K562 (cell line): ENCODE results near the gene MARCHF3. TPM values are rescaled to one million over a fixed set of nuclear protein-coding genes. Genes with fewer than 3 reads are reported as not detected.
"Not testable (repeated sequence)": the region's sequence is repeated elsewhere in the genome, so short reads cannot be mapped to it uniquely, and the experiment has no call there.

Experiments used
- ATAC-seq: fragments of 200-7000 bp; cut with Tn5 transposase; 3 replicates; pipeline ENCODE4 v1.9.1; 2020; ENCODE audit warnings: moderate library complexity
- BruUV-seq: library from RNA; stranded (reverse); fragments of 400-500 nt; replicated peaks from 2 replicates; lab custom pipeline; 2021; lab: Mats Ljungman, UMichigan
- CTCF ChIA-PET: fragments of 300-600 bp; formaldehyde crosslinking; extraction: SDS; loops from one replicate; lab custom pipeline; 2021; ENCODE audit warnings: low intra/inter-chr PET ratio; lab: Yijun Ruan, JAX
- POLR2A ChIA-PET: fragments of 300-600, 350-650 bp; sonication (Branson Sonifier 250); formaldehyde crosslinking; extraction: SDS; loops from one replicate; lab custom pipeline; 2021; ENCODE audit warnings: antibody characterized with exemption, inconsistent platforms; lab: Yijun Ruan, JAX
- DNase-seq, 4 experiments: peaks; one replicate each; pipeline versions ENCODE4 v3.0.0 to v3.0.0-alpha.2; 2011 to 2018; ENCODE audit warnings: low spot score in 3 of 4, mixed read lengths in 3 of 4; ENCODE audit errors: extremely low read depth in 1 of 4
- FAIRE-seq: peaks from 2 replicates; lab custom pipeline; 2011; peaks lifted over from hg19 to GRCh38; lab: Jason Lieb, UNC
- H2AFZ ChIP-seq: 2 replicates; pipeline ENCODE4 v1.6.0; 2011; ENCODE audit warnings: low read depth, low read length, control low read depth, inconsistent platforms
- H3K27ac ChIP-seq: fragments of 200-600 bp; 3 replicates; pipeline ENCODE4 v1.8.0; 2011; ENCODE audit warnings: low read depth, mild to moderate bottlenecking, control low read depth, inconsistent platforms, low read length, moderate library complexity, mixed read lengths; ENCODE audit errors: extremely low read depth
- H3K27me3 ChIP-seq, 2 experiments: fragments of 300-600 bp in 1 of 2; 2 replicates in 1 of 2; 3 replicates in 1 of 2; pipeline versions ENCODE4 v1.6.0 to v1.8.0; 2011; ENCODE audit warnings: inconsistent platforms in 2 of 2, low read length in 2 of 2, mild to moderate bottlenecking in 1 of 2, mixed read lengths in 1 of 2, moderate library complexity in 1 of 2; ENCODE audit not compliant: control insufficient read depth in 2 of 2, insufficient read depth in 2 of 2
- H3K36me3 ChIP-seq: fragments of 300-600 bp; 3 replicates; pipeline ENCODE4 v1.8.0; 2011; ENCODE audit warnings: mild to moderate bottlenecking, low read length, inconsistent platforms; ENCODE audit not compliant: control insufficient read depth, insufficient read depth
- H3K4me1 ChIP-seq, 2 experiments: fragments of 200-600 bp in 1 of 2; replicated peaks in 1 of 2; 2 replicates in 1 of 2; 3 replicates in 1 of 2; pipeline versions ENCODE4 v1.5.1 to v1.8.0; 2011; ENCODE audit warnings: inconsistent platforms in 2 of 2, low read length in 2 of 2, mild to moderate bottlenecking in 1 of 2, mixed read lengths in 1 of 2, moderate library complexity in 1 of 2; ENCODE audit not compliant: control insufficient read depth in 2 of 2, insufficient read depth in 2 of 2
- H3K4me2 ChIP-seq: 2 replicates; pipeline ENCODE4 v1.6.1; 2011; ENCODE audit warnings: low read length, control low read depth, inconsistent platforms, mixed read lengths; ENCODE audit not compliant: insufficient read depth
- H3K4me3 ChIP-seq: fragments of 200-600 bp; sonication (generic), shearing (Covaris generic); 2 replicates; pipeline ENCODE4 v1.5.1; 2016; ENCODE audit warnings: control low read depth, inconsistent platforms
- H3K79me2 ChIP-seq: fragments of 200-600 bp; 3 replicates; pipeline ENCODE4 v1.8.0; 2011; ENCODE audit warnings: low read length, inconsistent platforms; ENCODE audit not compliant: control insufficient read depth, insufficient read depth
- H3K9ac ChIP-seq, 2 experiments: 2 replicates each; pipeline versions ENCODE4 v1.6.0 to v1.6.1; 2011; ENCODE audit warnings: low read depth in 2 of 2, low read length in 2 of 2, control low read depth in 1 of 2, inconsistent platforms in 1 of 2, mild to moderate bottlenecking in 1 of 2, mixed read lengths in 1 of 2; ENCODE audit not compliant: insufficient read depth in 1 of 2
- H3K9me1 ChIP-seq: one replicate; pipeline ENCODE4 v1.6.0; 2011; ENCODE audit warnings: inconsistent platforms, mild to moderate bottlenecking, low read length, moderate library complexity; ENCODE audit not compliant: control insufficient read depth, insufficient read depth
- H3K9me3 ChIP-seq: replicated peaks from 2 replicates; pipeline ENCODE4 v1.5.1; 2011; ENCODE audit warnings: low read depth, low read length, inconsistent platforms; ENCODE audit not compliant: control insufficient read depth, insufficient read depth
- H4K20me1 ChIP-seq: replicated peaks from 2 replicates; pipeline ENCODE4 v1.6.1; 2011; ENCODE audit warnings: low read length, inconsistent platforms, mixed read lengths; ENCODE audit not compliant: control insufficient read depth, insufficient read depth
- BCOR ChIP-seq: fragments of 450-650 bp; IDR thresholded peaks from 2 replicates; pipeline ENCODE4 v1.6.1; 2016
- HDAC6 ChIP-seq: IDR thresholded peaks from 2 replicates; pipeline ENCODE4 v1.6.1; 2012; ENCODE audit warnings: low read depth, mild to moderate bottlenecking, control low read depth, inconsistent platforms, low read length, moderate library complexity
- NCOA1 ChIP-seq: fragments of 450-650 bp; IDR thresholded peaks from 2 replicates; pipeline ENCODE4 v1.6.1; 2016; ENCODE audit warnings: low read depth
- ZNF146 ChIP-seq: IDR thresholded peaks from one replicate; pipeline ENCODE4 v1.6.1; 2018; ENCODE audit warnings: missing compliant biosample characterization; ENCODE audit not compliant: unreplicated experiment
- ZNF217 ChIP-seq: sonication (generic); formaldehyde crosslinking; IDR thresholded peaks from 2 replicates; pipeline ENCODE4 v1.8.0; 2022; ENCODE audit warnings: mild to moderate bottlenecking, missing genetic modification reagents
- ZNF239 ChIP-seq: fragments of 250-450 bp; sonication (Bioruptor Pico); IDR thresholded peaks from 2 replicates; pipeline ENCODE4 v1.4.0; 2020; ENCODE audit warnings: mild to moderate bottlenecking
- WGBS: fragments of 100-300 bp; shearing (Covaris generic); methylation state at CpG from one replicate; pipeline ENCODE4 v1.1.6; 2016; ENCODE audit warnings: low coverage, mixed read lengths; ENCODE audit not compliant: insufficient coverage; ENCODE audit errors: missing lambda C conversion rate; 5-methylcytosine and 5-hydroxymethylcytosine counted together
- in situ Hi-C: fragments of 300-500 bp; cut with MboI; formaldehyde crosslinking; loops from 4 replicates; pipeline ENCODE4 v1.15.0; 2018; ENCODE audit warnings: inconsistent platforms, mixed read lengths
- intact Hi-C: fragments of 100-400 bp; cut with micrococcal nuclease; formaldehyde crosslinking; loops from 2 replicates; pipeline ENCODE4 v1.14.2; 2022
- polyA plus RNA-seq, 8 experiments: library from polyadenylated mRNA; depleted of rRNA in 4 of 8; stranded (reverse) in 5 of 8; unstranded in 3 of 8; fragments of >200 nt; fragmentation: Nextera tagmentation in 2 of 8; fragmentation: Illumina TruSeq in 1 of 8; extraction: Ambion mirVana in 2 of 8; extraction: Trizol in 1 of 8; gene quantifications; 2 replicates each; pipeline versions ENCODE4 v1.2.1 to v1.2.3, GENCODE V29; 2011 to 2014; ENCODE audit warnings: inconsistent platforms in 1 of 8, missing spikeins in 1 of 8
- total RNA-seq, 7 experiments: library from RNA; depleted of rRNA in 6 of 7; stranded (reverse); fragments of >200 nt in 6 of 7; fragmentation: Illumina TruSeq in 2 of 7; extraction: Trizol in 2 of 7; gene quantifications; 2 replicates each; pipeline versions ENCODE4 v1.2.1 to v1.2.3, GENCODE V29; 2011 to 2021; ENCODE audit warnings: low replicate concordance in 1 of 7

Gene MARCHF3
- total and polyA plus RNA-seq, 9 of the 15 experiments (the other 6 are each of a cell fraction or from before 2014, with no cell fraction given), result 5.6 to 37.4 (median 16.5) TPM

DNA sequence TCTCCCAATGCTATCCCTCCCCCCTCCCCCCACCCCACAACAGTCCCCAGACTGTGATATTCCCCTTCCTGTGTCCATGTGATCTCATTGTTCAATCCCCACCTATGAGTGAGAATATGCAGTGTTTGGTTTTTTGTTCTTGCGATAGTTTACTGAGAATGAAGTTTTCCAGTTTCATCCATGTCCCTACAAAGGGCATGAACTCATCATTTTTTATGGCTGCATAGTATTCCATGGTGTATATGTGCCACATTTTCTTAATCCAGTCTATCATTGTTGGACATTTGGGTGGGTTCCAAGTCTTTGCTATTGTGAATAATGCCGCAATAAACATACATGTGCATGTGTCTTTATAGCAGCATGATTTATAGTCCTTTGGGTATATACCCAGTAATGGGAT, 139.9 kb downstream of the MARCHF3 start:
- not testable (repeated sequence) for H3K27me3 ChIP-seq, H3K79me2 ChIP-seq, H3K9me1 ChIP-seq, H3K4me2 ChIP-seq, H3K27ac ChIP-seq
- H3K4me1 ChIP-seq, result peaks cover 0 to 11% of the 10 kb centered on the region in 2 experiments; a peak in 2 of 5 replicates
- POLR2A ChIA-PET, result interaction anchor here (0.7 kb wide), 1 partner anchor 76 kb away, joined by 3 read pairs; no protein-coding TSS in a partner anchor
- 89% methylated on average over 1 of the region's 2 CpGs for WGBS
- 0 out of 2 replicates have a peak, but pooled peaks have one; percentile 18 for TF ChIP-seq BCOR
- peak; percentile 32 for TF ChIP-seq ZNF146
- TF ChIP-seq, all 486 proteins: peak for 2; not testable (repeated sequence) for 484
- H3K36me3 ChIP-seq, intact Hi-C loops, DNase-seq, CTCF ChIA-PET, H4K20me1 ChIP-seq, FAIRE-seq, BruUV-seq, H3K4me3 ChIP-seq, in situ Hi-C loops, ATAC-seq, H3K9ac ChIP-seq, H2AFZ ChIP-seq, H3K9me3 ChIP-seq: not testable (repeated sequence)

DNA sequence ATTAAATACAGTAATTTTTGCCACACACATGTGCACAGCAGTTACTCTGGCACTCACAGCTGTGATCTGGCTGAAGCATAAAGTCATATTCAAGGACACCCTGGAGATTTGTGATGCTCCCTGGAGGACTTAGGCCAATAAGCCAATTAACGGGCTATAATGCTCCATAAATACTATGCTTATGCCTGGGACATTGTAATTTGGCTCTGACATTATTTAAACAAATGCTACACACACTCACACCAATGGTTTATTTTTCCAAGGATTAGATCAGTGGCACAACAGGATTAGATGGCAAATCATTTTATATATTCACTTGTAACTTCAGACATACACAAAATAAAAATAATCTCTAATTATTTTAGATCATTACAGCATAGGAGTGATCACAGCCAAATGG, 142.2 kb downstream of the MARCHF3 start:
- no peak for FAIRE-seq
- Histone ChIP-seq H3K4me3 (no peak overlapping the region), H4K20me1 (no peaks in the 10 kb centered on the region; the same call in 1 of the 2 replicates)
- DNase-seq, result no peak
- ATAC-seq, result no peak
- TF ChIP-seq ZNF239 (no peak), HDAC6 (no peak), ZNF217 (no peak), NCOA1 (no peak)
- TF ChIP-seq, all 486 proteins: peak for 0
- ChIA-PET CTCF (no interaction called here), POLR2A (no interaction called here)
- no peaks in the 10 kb centered on the region for H3K9me3 ChIP-seq
- H3K27ac ChIP-seq, result no peak overlapping the region
- no peak overlapping the region for H2AFZ ChIP-seq
- H3K79me2 ChIP-seq, result 0 out of 3 replicates have a peak, but pooled peaks cover under 1% of the 10 kb centered on the region
- no peaks in the 10 kb centered on the region for H3K9me1 ChIP-seq
- intact Hi-C loops, result no loop called here
- peaks cover 8 to 32% of the 10 kb centered on the region in 2 experiments for H3K4me1 ChIP-seq
- 95% methylated on average over 1 of the region's 1 CpG for WGBS
- no peak overlapping the region for H3K9ac ChIP-seq
- in situ Hi-C loops, result no loop called here
- H3K36me3 ChIP-seq, result no peaks in the 10 kb centered on the region; the same call in 2 of the 3 replicates
- no peak overlapping the region for H3K4me2 ChIP-seq
- no TSS peak for BruUV-seq
- H3K27me3 ChIP-seq, result no peaks in the 10 kb centered on the region
